Measurements from ENCODE around the gene CSF3.

The CSF3 gene

GRCh38 chr17:40015005-40015997 lies at the start of gene CSF3:
CSF3 (plus strand) TSS chr17:40015440; CDS start chr17:40015475, 35 bp downstream.
- DNase-seq = no peak

DNA sequence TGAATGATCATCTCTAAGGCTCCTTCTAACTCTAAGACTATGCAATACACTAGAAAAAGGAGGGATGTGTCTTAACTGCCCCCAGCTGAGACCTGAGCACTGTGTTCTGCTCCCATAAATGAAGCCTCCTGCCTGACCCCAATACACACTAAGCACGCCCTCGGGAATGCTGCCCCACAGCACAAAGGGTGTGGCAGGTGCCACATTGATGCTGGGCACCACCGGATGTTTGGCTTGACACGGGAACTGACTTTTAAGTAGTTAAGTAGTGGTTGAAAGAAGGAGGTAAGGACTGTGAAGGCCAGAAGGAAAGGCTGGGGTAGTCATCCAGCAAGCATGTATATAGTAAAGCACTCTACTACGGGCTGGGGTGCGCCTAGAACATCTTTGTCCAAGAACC lies 48.5 kb upstream of the CSF3 start:
- no peak for DNase-seq

GRCh38 chr17:39968761-39969160 lies 46.5 kb upstream of the CSF3 start:
- DNase-seq = no peak

DNA sequence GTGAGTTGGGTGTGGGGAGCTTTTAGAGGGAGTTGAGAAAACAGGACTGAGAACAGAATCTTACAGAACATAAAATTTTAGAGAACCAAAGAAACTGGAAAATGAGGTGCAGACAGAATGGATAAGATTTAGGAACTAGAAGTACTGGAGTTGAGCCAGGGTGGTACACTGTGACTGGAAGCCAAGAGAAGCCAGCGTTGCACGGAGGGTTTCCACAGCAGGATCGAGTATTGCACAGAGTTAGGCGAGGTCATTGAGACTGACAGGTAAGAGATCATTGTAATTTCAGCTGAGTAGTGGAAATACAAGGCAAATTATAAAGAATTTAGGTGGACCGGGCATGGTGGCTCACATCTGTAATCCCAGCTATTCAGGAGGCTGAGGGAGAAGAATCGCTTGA lies 45.9 kb upstream of the CSF3 start:
- DNase-seq = no peak

DNA sequence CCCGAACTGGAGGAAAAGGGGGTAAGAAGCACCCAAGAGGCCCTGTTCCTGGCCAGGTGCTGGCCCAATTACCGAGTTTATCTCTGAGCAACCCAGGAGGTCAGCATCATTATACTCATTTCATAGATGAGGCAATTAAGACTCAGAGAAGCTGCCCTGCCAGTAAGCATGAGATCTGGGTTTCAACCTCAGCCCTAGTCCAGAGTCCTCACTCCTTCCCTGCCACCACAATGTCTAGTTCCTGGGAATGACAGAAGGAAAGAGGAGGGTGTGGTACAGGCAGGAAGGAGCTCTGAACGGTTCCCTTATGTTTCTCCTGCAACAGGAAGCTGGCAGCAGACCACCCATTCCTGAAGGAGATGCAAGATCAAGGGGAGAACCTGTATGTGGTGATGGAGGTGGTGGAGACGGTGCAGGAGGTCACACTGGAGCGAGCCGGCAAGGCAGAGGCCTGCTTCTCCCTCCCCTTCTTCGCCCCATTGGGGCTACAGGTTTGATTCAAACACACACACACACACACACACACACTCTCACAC lies 45.0 kb upstream of the CSF3 start:
- DNase-seq = no peak

DNA sequence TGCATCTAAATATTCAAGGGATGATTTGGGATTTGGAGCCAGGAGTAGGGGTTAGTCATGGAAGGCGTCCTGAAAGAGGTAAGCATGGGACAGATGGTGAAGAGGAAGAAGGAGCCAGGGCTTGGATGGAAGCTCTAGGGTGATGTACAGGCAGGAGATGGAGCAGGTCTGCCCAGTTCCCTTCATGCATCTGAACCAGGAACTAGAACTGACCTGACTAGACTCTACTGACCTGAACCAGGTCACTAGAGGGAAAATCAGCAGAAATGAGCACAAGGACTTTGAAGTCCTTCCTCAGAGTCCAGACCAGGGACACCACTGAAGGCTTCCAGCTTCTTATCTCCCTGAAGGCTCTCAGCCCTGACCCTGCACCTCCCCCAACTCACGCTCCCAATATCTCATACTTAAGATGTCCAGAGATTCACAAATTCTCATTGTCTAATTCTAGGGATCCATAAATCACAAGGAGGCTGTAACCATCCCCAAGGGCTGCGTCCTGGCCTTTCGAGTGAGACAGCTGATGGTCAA lies 44.1 kb upstream of the CSF3 start:
- DNase-seq = no peak

DNA sequence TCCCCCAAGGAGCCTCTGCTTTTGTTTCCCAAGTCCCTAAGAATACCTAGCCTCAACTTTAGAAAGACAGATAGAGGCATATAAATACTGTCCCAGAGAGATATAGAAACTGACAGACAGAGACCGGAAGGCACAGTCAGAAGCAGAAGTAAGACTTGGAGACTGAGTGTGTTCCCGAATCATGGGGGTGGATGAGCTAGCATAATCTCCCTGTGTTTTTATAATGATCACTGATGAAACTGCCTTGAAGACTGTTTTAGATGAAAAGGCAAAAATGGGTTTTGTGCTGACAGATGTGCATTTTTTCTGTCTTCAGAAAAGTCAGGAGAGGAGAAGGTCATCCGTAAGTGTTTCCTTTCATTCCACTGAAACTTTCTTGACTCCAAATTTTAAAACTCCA lies 43.0 kb upstream of the CSF3 start:
- peak; percentile 36 to 46 for DNase-seq

- DNase-seq = no peak
Measured at GRCh38 chr17:39973496-39973895, 41.7 kb upstream of the CSF3 start.

GRCh38 chr17:39974433-39974832 lies 40.8 kb upstream of the CSF3 start:
- no peak for DNase-seq

- no peak for DNase-seq
Measured at GRCh38 chr17:39975801-39976200, 39.4 kb upstream of the CSF3 start.

- no peak for DNase-seq
Measured at GRCh38 chr17:39979016-39979670, 36.1 kb upstream of the CSF3 start.

DNA sequence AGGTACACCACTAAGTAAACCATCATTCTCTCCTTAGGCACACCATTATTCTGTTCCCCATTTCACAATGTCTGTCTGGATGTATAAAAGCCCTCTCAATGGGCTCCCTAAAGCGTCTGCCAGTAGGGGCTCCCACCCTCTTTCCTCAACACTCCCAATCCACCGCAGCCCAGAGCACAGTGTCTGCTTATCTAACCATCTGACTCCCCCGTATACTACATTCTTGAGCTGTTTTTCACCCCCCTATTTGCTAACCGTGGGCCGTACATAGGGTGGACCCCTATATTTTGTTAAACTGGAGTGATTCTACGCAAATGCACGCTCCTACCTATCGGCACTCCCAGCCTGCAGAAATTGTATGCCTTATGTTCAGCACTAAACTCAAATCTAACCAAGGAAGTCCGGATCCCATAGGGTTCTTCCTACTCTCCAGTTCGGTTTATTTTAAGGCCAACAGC lies 35.3 kb upstream of the CSF3 start:
- DNase-seq = peak; percentile 72 to 78

DNA sequence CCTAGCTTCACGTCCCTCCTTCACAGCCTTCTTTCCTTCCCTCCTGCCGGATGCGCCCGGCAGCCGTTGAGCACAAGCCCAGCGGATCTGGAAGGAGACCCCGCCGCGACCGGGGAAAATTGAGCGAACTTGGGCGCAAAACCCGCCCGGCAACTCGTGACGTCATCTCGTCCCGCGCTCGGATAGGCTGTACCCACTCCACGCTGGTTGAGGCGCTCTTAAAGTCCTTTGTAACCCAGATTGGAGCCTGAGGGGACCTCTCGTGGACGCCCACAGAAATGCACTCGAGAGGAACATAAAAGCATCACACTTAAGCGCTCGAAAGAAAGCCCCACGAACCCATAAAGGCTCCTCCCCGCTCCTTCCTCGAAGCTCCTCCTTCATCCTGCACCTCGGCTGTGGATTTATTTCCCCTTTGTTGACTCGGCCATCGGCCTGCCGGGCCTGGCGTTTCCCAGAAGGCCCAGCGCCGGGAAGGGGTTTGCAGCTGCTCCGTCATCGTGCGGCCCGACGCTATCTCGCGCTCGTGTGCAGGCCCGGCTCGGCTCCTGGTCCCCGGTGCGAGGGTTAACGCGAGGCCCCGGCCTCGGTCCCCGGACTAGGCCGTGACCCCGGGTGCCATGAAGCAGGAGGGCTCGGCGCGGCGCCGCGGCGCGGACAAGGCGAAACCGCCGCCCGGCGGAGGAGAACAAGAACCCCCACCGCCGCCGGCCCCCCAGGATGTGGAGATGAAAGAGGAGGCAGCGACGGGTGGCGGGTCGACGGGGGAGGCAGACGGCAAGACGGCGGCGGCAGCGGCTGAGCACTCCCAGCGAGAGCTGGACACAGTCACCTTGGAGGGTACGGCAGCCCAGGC lies 34.7 kb upstream of the CSF3 start, which contains the start of gene PSMD3:
Gene PSMD3 (plus strand): TSS at position 457 of the 856 bp plus-strand sequence. CDS start 164 bp downstream, at position 621.
- peak; percentile 100 for DNase-seq

GRCh38 chr17:39981207-39981741 lies 34.0 kb upstream of the CSF3 start:
- DNase-seq = no peak

DNA sequence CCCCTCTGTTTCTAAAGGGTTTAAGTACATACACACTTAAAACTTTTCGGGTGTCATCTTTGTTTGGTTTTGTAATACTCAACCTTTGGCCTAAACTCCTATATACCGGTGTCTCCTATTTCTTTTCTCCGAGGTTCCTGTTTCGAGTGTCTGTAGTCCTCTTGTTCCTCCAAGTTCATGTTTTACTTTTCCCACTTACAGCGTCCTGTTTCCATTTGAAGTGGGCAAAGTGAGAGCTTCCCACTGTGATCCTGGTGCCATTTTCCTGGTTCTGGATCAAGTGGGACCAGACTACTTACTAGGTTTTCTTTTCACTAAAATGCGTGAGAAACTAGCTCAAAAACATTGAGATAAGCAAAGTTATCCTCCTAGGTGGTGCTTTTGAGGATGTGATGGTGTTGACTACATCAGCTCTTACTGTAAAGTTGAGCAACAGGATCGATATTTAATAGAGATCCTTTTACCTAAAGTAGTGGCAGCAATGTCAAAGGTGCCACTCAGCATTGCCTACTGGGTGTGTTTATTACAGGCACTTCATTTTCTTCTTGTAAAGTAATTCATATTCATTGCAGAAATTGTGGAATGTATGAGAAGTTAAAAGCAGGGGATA lies 33.4 kb upstream of the CSF3 start:
- peak; percentile 35 to 53 for DNase-seq

GRCh38 chr17:39988206-39988810 lies 26.9 kb upstream of the CSF3 start:
- DNase-seq = no peak

- no peak for DNase-seq
Measured at GRCh38 chr17:39994448-39994847, 20.8 kb upstream of the CSF3 start.

GRCh38 chr17:39995438-39995837 lies 19.8 kb upstream of the CSF3 start:
- DNase-seq = no peak

DNA sequence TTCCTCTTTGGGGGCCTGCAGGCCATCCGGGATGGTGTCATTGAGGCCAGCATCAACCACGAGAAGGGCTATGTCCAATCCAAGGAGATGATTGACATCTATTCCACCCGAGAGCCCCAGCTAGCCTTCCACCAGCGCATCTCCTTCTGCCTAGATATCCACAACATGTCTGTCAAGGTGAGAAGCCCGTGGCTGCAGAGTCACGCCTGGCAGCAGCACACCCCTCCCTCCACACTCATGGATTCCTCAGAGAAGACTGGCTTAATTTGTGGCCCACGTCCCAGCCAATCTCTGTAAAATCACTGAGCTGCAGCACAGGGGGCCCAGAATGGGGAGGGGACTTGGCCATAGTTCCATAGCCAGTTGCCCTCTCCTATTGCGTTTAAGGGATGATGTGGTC lies 19.1 kb upstream of the CSF3 start:
- no peak for DNase-seq

DNA sequence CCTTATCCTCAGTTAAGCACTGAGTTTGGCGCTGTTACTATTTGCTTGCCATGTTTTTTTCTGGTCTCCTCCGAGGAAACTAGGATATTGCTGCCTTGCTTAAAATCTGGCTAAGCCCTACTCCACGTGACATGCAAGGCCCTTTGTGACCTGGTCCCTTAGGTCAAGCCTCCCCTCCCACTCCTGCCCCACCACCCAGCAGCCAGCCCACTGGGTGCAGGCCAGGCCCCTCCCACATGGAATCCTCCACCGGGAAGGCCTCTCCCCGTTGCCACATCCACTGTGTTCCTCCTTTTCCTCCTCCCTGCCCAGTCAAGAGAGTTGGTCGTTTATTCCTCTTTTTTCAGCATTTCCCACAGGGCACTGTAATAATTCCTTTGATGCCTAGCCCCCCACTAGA lies 18.4 kb upstream of the CSF3 start:
- no peak for DNase-seq

GRCh38 chr17:39997543-39997942 lies 17.7 kb upstream of the CSF3 start:
- DNase-seq = no peak

Data from AML-193 (cell line).